ENCODE data around the gene KRTAP10-9. TPM values are rescaled to one million over a fixed set of nuclear protein-coding genes. Genes with fewer than 3 reads are reported as not detected.

KRTAP10-9 gene, protein sequence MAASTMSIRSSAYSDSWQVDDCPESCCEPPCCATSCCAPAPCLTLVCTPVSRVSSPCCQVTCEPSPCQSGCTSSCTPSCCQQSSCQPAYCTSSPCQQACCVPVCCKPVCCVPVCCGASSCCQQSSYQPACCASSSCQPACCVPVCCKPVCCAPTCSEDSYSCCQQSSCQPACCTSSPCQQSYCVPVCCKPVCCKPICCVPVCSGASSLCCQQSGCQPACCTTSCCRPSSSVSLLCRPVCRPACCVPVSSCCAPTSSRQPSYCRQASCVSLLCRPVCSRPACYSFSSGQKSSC
- total RNA-seq = not detected in 2 replicates

DNA sequence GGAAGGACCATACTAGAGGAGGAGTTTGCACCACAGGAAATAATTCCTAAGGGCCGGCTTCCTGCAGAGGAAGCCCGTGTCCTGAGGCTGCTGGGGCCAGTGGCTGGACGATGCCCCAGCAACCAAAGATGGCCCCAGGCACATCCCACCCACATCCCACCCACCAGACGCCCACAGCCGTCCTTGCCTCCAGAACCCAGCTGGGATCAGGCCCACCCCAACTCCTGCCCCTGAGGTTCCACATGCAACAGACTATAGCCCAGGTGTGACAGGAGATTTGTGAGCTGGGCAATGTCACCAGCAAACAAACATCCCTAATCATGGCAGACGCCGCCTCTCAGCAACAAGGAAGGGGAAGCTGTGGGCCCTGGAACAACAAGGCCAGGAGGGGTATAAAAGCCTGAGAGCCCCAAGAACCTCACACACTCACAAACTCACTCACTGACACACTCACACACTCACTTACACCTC is at the start of gene KRTAP10-9:
Gene KRTAP10-9 (plus strand): TSS at position 421 of the 471 bp plus-strand sequence. CDS start 79 bp downstream, outside the sequence.

GRCh38 chr21:44580231-44580821 is 46.6 kb upstream of the KRTAP10-9 start, which contains the start of gene KRTAP10-5:
TSS of gene KRTAP10-5 (minus strand) at chr21:44580604. CDS start at chr21:44580578, 26 bp downstream.

DNA sequence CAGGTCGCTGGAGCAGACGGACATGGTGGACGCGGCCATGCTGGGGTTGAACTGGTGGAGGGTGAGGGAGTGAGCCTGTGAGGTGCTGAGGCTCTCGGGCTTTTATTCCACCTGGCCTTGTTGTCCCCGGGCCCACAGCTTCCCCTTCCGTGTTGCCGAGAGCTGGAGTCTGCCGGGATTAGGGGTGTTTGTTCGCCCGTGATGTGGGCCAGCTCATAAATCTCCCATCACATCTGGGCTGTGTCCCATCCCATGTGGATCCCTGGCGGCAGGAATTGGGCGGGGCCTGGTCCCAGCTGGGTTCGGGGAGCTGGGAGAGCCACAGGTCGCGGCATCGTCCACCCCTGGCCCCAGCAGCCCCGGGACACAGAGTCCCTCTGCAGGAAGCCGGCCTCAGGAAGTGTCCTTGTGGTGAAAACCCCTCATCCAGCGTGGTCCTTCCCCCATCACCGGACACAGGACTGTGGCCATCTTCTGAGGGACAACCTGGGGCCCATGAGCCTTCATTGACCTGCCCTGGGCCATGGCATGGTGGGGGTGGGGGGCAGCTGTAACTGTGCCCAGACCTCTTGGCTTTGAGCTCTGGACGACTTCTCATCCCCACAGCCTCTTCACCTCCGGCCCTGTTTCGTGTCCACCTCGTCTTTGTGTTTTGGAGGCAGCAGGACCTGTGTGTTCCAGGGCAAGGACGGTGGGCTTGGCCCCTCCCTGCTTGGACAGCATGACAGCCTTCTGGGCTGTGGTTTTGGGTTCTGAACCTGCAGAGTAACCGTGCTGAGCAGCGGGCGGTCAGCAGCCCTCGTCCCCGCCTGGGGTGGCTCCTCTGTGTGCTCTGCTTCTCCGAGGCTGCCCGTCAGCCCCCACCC is 34.2 kb upstream of the KRTAP10-9 start, which contains the start of gene KRTAP10-6:
Gene KRTAP10-6 (minus strand): TSS at position 60 of the 866 bp plus-strand sequence. CDS start 21 bp downstream, at position 39.

DNA sequence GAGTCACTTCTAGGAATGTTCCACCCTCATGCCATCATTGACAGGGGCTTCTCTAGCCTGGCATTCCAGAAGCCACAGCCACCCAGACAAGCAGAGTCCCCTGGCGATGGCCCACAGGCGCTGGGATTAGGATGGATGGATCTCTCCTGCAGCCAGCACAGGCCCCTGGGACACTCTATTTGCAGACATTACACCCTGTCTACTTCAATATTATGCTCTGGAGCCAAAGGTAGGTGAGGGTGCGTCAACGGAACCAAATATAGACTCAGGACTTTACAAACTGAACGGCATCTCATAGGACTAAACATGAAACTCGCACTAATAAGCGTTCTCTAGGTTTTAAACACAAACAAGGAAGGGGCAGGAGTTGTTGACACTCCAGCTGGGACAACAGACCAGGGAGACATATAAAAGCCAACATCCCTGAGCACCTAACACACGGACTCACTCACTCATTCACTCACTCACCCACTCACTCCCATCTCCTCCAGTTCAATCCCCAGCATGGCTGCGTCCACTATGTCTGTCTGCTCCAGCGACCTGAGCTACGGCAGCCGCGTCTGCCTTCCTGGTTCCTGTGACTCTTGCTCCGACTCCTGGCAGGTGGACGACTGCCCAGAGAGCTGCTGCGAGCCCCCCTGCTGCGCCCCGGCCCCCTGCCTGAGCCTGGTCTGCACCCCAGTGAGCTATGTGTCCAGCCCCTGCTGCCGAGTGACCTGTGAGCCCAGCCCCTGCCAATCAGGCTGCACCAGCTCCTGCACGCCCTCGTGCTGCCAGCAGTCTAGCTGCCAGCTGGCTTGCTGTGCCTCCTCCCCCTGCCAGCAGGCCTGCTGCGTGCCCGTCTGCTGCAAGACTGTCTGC is 26.5 kb upstream of the KRTAP10-9 start, which contains the start of gene KRTAP10-7:
Gene KRTAP10-7 (plus strand): TSS at position 480 of the 861 bp plus-strand sequence. CDS start 25 bp downstream, at position 505.

GRCh38 chr21:44612029-44612486 is 14.8 kb upstream of the KRTAP10-9 start, which contains the start of gene KRTAP10-8:
TSS of gene KRTAP10-8 (plus strand) at chr21:44612079. CDS start at chr21:44612101, 22 bp downstream.

GRCh38 chr21:44637018-44637850 is 10.3 kb downstream of the KRTAP10-9 start, which contains the start of gene KRTAP10-10:
TSS of gene KRTAP10-10 (plus strand) at chr21:44637356. CDS start at chr21:44637418, 62 bp downstream.

DNA sequence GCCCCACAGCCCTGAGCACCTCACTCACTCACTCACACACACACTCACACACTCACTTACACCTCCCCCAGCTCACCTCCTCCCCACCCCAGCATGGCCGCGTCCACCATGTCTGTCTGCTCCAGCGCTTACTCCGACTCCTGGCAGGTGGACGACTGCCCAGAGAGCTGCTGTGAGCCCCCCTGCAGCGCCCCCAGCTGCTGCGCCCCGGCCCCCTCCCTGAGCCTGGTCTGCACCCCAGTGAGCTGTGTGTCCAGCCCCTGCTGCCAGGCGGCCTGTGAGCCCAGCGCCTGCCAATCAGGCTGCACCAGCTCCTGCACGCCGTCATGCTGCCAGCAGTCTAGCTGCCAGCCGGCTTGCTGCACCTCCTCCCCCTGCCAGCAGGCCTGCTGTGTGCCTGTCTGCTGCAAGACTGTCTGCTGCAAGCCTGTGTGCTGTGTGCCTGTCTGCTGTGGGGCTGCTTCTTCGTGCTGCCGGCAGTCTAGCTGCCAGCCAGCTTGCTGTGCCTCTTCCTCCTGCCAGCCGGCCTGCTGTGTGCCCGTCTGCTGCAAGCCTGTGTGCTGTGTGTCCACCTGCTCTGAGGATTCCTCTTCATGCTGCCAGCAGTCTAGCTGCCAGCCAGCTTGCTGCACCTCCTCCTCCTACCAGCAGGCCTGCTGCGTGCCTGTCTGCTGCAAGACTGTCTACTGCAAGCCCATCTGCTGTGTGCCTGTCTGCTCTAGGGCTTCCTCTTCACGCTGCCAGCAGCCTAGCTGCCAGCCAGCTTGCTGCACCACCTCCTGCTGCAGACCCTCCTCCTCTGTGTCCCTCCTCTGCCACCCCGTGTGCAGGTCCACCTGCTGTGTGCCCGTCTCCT is 19.7 kb downstream of the KRTAP10-9 start, which contains the start of gene KRTAP10-11:
Gene KRTAP10-11 (plus strand): TSS at position 49 of the 856 bp plus-strand sequence. CDS start 45 bp downstream, at position 94.

DNA sequence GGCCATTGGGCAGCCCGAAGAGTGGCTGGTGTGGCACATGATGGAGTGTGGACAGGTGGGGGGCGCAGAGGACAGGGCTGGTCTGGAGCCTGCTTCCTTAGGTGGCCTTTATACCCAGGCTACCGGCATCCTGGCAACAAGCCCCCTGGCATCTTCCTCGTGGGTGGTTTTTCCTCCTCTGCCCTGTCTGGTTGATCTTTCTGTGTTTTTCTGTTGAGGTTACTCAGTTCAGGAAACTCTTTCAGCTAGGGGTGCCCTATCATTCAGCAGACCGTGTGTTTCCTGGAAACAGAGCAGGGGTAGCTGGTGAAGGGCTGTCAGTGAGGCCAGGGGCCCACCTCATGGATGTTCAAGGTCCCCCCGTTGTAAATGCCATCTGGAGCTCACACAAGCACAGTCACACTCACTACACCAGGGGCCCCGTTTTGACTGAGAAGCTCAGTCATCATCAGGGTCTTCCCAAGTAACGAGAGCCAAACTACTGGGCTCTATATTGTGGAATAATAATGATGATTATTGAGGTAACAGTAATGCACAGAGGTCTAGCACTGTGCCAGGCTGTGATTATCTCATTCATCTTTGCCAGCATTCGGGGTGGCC is 27.8 kb downstream of the KRTAP10-9 start, which contains the start of gene KRTAP12-4:
Gene KRTAP12-4 (minus strand): TSS at position 84 of the 600 bp plus-strand sequence. CDS start 45 bp downstream, at position 39.

DNA sequence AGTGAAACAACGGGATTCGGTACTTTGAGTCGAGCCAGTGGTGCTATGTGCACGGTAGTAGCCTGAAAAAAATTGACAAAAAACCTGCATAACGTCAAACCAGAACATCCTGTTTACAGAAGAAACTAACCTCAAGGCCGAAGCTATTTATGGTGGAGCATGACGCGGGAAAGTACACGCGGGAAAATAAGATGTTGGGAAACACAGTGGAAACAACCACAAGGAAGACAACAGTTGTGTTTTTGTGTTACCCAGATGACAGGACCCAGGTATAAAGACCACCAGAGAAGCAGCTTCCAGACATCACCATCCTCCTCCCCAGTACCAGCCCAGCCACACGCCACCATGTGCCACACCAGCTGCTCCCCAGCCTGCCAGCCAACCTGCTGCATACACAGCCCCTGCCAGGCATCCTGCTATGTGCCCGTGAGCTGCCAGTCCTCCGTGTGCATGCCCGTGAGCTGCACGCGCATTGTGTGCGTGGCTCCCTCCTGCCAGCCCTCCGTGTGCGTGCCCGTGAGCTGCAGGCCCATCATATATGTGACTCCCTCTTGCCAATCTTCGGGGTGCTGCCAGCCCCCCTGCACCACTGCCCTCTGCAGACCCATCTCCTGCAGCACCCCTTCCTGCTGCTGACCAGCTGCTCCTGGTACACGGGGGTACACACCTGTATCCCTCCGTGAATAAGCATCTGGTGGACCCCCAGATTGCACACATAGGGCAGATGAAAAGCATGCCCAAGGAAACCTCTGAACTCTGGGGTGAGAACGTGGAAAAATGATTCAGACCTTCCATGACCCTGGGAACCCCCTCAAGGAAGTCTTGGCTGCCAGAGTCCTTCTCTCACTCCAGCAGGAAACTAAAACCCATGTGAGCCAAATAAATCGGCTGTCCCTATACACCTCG is 31.0 kb downstream of the KRTAP10-9 start, which contains the start of gene KRTAP12-3:
Gene KRTAP12-3 (plus strand): TSS at position 298 of the 906 bp plus-strand sequence. CDS start 48 bp downstream, at position 346.

DNA sequence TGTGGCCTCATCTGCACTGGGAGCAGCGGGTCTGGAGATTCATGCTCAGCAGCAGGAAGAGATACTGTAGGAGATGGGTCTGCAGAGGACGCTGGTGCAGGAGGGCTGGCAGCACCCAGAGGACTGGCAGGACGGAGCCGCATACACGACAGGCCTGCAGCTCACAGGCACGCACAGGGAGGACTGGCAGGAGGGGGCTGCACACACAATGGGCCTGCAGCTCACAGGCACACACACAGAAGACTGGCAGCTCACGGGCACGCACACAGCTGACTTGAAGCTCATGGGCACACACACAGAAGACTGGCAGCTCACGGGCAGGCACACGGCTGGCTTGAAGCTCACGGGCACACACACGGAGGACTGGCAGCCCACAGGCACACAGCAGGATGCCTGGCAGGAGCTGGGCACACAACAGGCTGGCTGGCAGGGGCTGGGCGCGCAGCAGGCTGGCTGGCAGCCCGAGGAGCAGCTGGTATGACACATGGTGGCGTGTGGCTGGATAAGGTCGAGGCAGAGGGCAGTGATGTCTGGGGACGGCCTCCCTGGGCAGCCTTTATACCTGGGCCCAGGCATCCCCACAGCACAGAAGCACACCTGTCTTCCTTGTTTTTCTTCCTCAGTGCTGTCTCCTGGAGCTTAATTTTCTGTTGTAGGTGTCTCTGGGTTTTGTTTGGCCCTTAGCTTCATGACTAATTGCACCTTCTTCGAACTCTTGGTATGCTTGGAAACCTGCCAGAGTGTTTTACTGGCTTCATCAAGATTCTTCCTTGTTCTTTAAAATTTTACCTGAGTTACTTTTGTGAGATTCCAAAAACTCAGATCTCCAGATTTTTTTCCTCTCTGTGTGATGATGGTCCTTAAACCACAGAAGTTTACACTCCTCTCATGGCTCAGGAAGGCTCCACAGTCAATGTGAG is 39.8 kb downstream of the KRTAP10-9 start, which contains the start of gene KRTAP12-2:
Gene KRTAP12-2 (minus strand): TSS at position 527 of the 920 bp plus-strand sequence. CDS start 41 bp downstream, at position 486.

Other genes with a start within 250 kb of the KRTAP10-9 start
- 0.13 and 0.25 TPM in 2 replicates for gene LRRC3, start 171.6 kb upstream of the KRTAP10-9 start, total RNA-seq
- not detected in 2 replicates for gene KRTAP10-1, start 86.9 kb upstream of the KRTAP10-9 start, total RNA-seq
- not detected in 2 replicates for gene KRTAP10-2, start 75.6 kb upstream of the KRTAP10-9 start, total RNA-seq
- not detected in 2 replicates for gene KRTAP10-3, start 68.3 kb upstream of the KRTAP10-9 start, total RNA-seq
- gene KRTAP10-4, start 53.4 kb upstream of the KRTAP10-9 start, total RNA-seq = not detected in 2 replicates
- not detected in 2 replicates for gene KRTAP10-5, start 46.5 kb upstream of the KRTAP10-9 start, total RNA-seq
- not detected in 2 replicates for gene KRTAP10-6, start 34.6 kb upstream of the KRTAP10-9 start, total RNA-seq
- gene KRTAP10-7, start 26.5 kb upstream of the KRTAP10-9 start, total RNA-seq = not detected in 2 replicates
- gene KRTAP10-8, start 15.0 kb upstream of the KRTAP10-9 start, total RNA-seq = not detected in 2 replicates
- not detected in 2 replicates for gene KRTAP10-10, start 10.3 kb downstream of the KRTAP10-9 start, total RNA-seq
- gene KRTAP10-11, start 19.3 kb downstream of the KRTAP10-9 start, total RNA-seq = not detected in 2 replicates
- gene KRTAP12-4, start 27.6 kb downstream of the KRTAP10-9 start, total RNA-seq = not detected in 2 replicates
- gene KRTAP12-3, start 30.8 kb downstream of the KRTAP10-9 start, total RNA-seq = not detected in 2 replicates
- gene KRTAP12-2, start 39.8 kb downstream of the KRTAP10-9 start, total RNA-seq = not detected in 2 replicates
- not detected in 2 replicates for gene KRTAP12-1, start 55.1 kb downstream of the KRTAP10-9 start, total RNA-seq
- gene KRTAP10-12, start 70.1 kb downstream of the KRTAP10-9 start, total RNA-seq = not detected in 2 replicates
- gene TSPEAR, start 84.5 kb downstream of the KRTAP10-9 start, total RNA-seq = not detected in 2 replicates
- 68.0 and 76.8 TPM in 2 replicates for gene UBE2G2, start 174.7 kb downstream of the KRTAP10-9 start, total RNA-seq
- gene SUMO3, start 191.0 kb downstream of the KRTAP10-9 start, total RNA-seq = 86.3 and 90.5 TPM in 2 replicates
- 220 and 298 TPM in 2 replicates for gene PTTG1IP, start 246.6 kb downstream of the KRTAP10-9 start, total RNA-seq

Measured in aortic smooth muscle cell (primary cell).